IPS-18c (cell line): ENCODE data around the gene ACAP2.
"Not testable (repeated sequence)": the region's sequence is repeated elsewhere in the genome, so short reads cannot be mapped to it uniquely, and the experiment has no call there.

ENCODE experiments used
- H3K4me3 ChIP-seq: 2 replicates; pipeline ENCODE4 v1.7.0; 2013; ENCODE audit warnings: low read depth, mild to moderate bottlenecking, low read length, moderate library complexity; ENCODE audit not compliant: insufficient read depth
- H3K9me3 ChIP-seq: one replicate; pipeline ENCODE4 v1.6.1; 2013; ENCODE audit warnings: mild to moderate bottlenecking, low read length, moderate library complexity; ENCODE audit not compliant: control insufficient read depth, insufficient read depth

The ACAP2 gene

GRCh38 chr3:195247086-195247862 is 195.5 kb downstream of the ACAP2 start:
- Histone ChIP-seq H3K4me3 (no peak overlapping the region), H3K9me3 (no peaks in the 10 kb centered on the region)

DNA sequence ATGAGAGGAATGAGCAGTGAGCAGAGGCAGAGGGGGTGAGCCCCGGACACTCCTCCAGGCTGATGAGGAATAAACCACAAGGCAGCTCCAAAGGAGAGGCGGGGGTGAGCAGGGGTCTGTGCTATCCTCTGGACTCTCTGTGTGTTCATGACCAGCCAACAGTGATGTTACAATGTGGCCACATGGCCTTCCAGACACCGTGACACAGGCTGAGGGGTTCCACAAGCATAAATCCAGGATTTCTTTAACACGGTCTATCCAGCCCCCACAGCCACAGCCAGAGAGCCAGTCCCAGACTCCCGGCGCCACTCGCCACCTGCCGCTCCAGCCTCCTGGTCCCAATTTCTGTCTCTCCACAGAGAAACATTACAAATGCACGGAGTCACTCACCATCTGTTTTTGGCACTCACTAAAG is 196.2 kb downstream of the ACAP2 start:
- H3K4me3 ChIP-seq: no peak overlapping the region
- no peaks in the 10 kb centered on the region for H3K9me3 ChIP-seq

DNA sequence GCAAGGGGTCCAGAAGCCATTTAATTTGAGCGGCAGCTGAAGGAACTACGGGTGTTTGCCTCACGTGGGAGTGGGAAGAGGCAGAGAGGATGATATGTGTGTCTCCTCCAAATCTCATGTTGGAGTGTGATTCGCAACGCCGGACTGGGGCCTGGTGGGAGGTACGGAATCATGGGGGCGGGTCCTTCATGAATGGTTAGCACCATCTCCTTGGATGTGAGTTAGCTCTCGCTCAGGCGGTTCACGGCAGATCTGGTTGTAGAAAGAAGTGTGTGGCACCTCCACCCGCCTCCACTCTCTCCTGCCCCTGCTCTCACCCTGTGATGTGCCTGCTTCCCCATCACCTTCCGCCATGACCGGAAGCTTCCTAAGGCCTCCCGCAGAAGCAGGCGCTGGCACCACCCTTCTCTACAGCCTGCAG is 197.3 kb downstream of the ACAP2 start:
- H3K4me3 ChIP-seq: no peak overlapping the region
- no peaks in the 10 kb centered on the region for H3K9me3 ChIP-seq

DNA sequence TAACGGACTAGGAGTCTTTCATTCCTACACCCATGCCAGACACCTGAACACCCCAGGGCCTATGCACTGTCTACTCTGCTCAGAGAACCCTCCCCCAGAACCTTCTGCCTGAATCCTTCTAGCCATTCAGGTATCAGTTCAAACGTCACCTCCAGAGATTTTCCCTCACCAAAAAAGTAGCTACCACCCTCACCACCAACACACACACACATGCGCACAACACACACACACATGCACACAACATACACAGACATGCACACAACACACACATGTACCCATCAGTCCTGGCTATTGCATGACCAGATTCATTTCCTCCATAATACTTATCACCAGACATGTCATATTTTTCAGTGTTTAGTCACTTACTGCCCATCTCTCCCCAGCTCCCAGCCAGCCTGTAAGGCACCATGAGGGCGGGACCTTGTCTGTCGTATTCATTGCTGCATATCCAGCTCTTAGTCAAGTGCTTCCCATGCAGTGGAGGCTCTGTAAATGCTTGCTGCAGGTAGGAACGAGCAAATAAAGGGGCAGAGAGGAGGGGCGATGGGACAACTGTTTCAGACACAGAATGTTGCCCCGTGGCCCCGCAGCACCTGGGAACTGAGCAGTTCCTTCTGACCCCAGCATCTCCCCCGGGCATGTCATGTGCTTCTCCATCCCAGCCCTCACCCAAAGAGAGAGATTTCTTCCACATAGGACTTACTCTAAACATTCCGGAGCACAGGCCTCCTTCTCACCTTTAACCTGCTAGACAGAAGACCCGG is 201.0 kb downstream of the ACAP2 start:
- H3K4me3 ChIP-seq: no peak overlapping the region
- H3K9me3 ChIP-seq: no peaks in the 10 kb centered on the region

DNA sequence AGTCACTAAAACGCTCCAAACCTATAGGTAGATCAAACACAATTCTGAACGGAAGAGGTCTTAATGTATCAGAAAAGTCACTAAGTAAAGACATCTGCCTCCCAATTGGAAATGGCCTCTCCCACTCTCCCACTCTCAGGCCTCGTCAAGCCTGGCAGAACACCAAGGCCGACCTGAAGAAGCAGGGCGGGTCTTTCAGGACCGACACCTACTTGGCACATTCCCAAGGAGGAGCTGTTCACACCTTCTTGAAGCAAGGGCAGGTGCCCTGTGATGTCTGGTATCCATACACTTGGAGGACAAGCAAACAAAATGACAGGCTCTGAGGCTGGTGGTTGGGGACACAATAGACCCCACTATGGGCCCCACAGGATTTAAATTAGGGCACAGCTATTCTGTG is 201.9 kb downstream of the ACAP2 start:
- peaks cover 3% of the 10 kb centered on the region for H3K9me3 ChIP-seq
- H3K4me3 ChIP-seq: no peak overlapping the region

DNA sequence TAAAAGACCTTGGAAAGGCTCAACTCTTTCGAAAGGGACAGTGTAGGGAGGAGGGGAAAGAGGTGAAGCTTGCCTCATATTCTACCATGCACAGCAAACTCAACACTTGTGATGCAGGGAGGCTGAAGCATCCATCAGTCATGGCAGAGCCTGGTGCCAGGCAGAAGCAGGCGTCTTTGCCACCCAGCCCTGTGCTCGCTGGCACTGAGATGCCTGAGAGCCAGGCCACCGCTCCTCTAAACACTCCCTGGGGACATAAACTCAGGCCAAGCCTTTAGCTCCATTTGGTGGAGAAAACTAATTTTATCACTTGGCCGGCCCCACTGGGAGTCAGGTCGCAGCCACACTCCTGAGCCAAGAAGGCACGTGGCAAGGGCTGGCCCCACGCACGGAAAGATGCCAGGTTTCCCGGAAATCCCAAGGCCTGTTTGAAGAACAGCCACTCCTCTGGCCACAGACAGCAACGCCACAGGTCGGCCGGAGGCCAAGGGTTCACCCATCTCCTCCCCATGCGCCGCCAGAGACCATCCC is 202.6 kb downstream of the ACAP2 start:
- Histone ChIP-seq H3K4me3 (no peak overlapping the region), H3K9me3 (peaks cover 4% of the 10 kb centered on the region)

DNA sequence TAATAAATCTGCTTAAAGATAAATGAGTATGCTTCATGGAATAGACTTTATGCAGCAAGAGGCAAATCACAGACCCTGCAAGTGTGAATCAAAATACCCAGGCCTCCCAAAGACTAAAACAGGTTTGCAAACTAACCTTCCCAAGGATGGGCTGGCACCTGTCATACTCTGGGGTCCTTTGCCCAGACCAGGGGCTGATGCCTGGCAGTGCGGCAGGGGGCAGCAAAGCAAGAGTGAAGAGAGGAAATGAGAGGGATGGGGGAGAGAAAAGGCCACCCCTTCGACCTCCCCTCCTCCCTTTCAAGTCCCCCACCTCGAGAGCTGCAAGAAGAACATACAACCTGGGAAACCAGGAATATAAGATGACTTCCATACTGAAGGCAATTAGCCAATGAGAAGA is 203.7 kb downstream of the ACAP2 start:
- peaks cover 4% of the 10 kb centered on the region for H3K9me3 ChIP-seq
- H3K4me3 ChIP-seq: no peak overlapping the region

DNA sequence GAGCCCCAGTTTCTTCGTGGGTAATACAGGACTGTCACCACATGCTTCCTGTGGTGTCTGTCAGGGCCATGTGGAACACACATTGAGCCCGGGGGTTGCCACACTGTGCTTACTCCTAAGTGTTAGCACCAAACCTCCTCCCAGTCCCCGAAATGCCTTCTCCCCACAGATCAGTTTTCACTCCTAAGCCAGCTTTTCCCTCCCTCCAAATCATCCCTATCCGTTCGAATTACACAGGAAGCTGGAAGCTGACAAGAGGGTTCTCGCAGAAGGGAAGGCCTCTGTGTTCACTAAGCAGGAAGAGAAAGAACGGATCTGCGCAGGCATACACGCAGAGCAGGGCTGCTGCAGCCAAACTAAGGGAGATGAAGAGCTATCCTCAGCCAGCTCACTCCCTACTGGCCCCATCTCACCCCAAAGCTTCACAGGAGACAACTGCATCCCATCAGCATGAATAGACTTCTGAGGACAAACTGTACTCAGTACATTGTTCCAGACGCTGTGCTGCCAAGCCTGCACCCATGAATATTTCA is 204.2 kb downstream of the ACAP2 start:
- Histone ChIP-seq H3K9me3 (peaks cover 4% of the 10 kb centered on the region), H3K4me3 (no peak overlapping the region)

- Histone ChIP-seq H3K4me3 (no peak overlapping the region), H3K9me3 (peaks cover 4% of the 10 kb centered on the region)
Observed at GRCh38 chr3:195238081-195238571, 204.7 kb downstream of the ACAP2 start.

GRCh38 chr3:195236801-195237570 is 205.8 kb downstream of the ACAP2 start:
- Histone ChIP-seq H3K4me3 (no peak overlapping the region), H3K9me3 (peaks cover 4% of the 10 kb centered on the region)

DNA sequence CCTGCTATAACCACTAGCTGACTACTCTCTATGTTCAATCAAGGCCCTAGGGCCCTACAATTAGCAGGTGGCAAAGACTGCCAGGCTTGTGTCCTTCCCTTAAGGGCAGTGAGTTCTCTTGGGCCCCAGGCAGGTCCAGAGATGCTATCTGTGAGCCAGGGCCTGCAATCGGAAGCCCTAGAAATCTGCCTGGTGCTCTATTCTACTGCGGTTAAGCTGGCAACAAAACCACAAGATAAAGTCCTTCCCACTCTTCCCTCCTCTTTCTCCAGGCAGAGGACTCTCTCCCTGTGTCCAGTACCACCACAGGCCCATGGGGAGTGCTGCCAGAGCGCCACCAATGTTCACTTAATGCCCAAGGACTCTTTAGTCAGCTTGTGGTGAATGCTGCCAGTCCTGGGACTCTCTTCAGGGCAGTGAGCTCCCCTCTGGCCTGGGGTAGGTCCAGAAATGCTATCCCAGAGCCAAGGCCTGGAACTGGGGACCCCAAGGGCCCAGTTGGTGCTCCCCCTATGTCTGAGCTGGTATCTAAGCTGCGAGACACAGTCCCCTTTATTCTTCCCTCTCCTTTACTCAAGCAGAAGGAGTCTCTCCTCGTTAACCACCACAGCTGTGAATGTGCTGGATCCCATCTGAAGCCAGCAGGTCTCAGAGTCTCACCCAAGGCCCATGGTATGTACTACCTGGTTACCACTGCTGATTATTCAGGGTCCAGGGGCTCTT is 206.6 kb downstream of the ACAP2 start:
- Histone ChIP-seq H3K4me3 (no peak overlapping the region), H3K9me3 (peaks cover 4% of the 10 kb centered on the region)

GRCh38 chr3:195230244-195230643 is 212.6 kb downstream of the ACAP2 start:
- H3K4me3 ChIP-seq: no peak overlapping the region
- H3K9me3 ChIP-seq: no peaks in the 10 kb centered on the region

GRCh38 chr3:195228886-195229285 is 213.9 kb downstream of the ACAP2 start:
- not testable (repeated sequence) for H3K9me3 ChIP-seq, H3K4me3 ChIP-seq

- no peak overlapping the region for H3K4me3 ChIP-seq
- no peaks in the 10 kb centered on the region for H3K9me3 ChIP-seq
Observed at GRCh38 chr3:195227871-195228270, 214.9 kb downstream of the ACAP2 start.

DNA sequence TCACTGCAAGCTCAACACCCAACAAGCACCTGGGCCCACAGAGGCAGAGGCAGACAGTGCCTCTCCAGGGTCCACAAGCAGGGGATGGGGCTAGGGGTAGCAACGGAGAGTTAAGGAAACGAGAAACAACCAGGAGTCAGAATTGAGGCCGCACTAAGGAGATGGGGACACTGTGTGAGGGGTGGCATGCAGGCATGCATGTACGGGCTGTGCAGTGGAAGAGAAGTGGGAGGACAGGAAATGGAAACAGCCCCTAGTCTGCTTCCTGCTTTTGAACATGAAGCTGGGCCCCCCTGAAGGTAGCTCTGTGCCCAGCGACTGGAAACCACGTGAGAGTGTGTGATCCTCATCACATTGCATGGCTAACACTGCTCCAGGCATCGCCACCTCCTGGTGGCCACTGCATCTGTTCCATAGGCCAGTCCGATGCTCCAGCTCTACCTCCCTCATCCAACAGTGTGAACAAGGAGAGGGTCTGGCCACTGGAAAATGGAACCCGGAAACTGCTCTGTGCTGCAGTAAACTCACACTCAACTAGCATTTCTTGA is 215.8 kb downstream of the ACAP2 start:
- Histone ChIP-seq H3K9me3 (no peaks in the 10 kb centered on the region), H3K4me3 (no peak overlapping the region)

DNA sequence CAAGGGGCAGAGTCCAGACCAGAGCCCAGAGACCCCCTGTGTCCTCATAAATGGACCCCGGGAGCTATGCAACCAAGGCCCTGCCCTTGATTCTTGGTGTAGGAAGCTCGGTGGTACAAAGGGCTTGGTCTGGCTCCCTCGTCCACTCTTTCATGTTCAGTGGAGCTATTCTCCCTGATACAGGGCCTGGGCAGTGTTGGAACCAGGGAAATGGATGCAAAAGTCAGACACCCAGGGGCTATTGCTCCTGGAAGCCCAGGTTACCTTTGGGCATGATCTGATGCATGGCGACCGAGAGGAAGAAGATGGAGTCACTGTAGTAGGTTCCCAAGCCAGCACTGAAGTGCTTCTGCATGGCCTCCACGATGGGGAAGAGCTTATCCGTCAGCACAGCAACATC is 216.4 kb downstream of the ACAP2 start:
- Histone ChIP-seq H3K9me3 (no peaks in the 10 kb centered on the region), H3K4me3 (no peak overlapping the region)
